ENCODE results near the gene CFAP210.

CFAP210 gene

DNA sequence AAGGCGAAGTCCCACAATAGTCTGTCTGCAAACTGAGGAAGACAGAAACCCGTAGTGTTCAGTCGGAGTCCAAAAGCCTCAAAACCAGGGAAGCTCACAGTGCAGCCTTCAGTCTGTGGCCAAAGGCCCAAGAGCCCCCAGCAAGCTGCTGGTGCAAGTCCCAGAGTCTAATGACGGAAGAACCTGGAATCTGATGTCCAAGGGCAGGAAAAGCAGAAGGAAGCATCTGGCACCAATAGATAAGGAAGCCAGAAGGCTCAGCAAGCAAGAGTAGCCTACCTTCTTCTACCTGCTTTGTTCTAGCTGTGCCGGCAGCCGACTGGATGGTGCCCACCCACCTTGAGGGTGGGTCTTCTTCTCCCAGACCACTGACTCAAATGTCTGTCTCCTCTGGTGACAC, 21.8 kb downstream of the CFAP210 start:
- DNase-seq: no peak

- no peak for DNase-seq
These were observed 23.3 kb downstream of the CFAP210 start for GRCh38 chr2:169670937-169671336.

- no peak for DNase-seq
These were observed 24.0 kb downstream of the CFAP210 start for GRCh38 chr2:169670215-169670651.

GRCh38 chr2:169667583-169667982, 26.6 kb downstream of the CFAP210 start:
- no peak for DNase-seq

DNA sequence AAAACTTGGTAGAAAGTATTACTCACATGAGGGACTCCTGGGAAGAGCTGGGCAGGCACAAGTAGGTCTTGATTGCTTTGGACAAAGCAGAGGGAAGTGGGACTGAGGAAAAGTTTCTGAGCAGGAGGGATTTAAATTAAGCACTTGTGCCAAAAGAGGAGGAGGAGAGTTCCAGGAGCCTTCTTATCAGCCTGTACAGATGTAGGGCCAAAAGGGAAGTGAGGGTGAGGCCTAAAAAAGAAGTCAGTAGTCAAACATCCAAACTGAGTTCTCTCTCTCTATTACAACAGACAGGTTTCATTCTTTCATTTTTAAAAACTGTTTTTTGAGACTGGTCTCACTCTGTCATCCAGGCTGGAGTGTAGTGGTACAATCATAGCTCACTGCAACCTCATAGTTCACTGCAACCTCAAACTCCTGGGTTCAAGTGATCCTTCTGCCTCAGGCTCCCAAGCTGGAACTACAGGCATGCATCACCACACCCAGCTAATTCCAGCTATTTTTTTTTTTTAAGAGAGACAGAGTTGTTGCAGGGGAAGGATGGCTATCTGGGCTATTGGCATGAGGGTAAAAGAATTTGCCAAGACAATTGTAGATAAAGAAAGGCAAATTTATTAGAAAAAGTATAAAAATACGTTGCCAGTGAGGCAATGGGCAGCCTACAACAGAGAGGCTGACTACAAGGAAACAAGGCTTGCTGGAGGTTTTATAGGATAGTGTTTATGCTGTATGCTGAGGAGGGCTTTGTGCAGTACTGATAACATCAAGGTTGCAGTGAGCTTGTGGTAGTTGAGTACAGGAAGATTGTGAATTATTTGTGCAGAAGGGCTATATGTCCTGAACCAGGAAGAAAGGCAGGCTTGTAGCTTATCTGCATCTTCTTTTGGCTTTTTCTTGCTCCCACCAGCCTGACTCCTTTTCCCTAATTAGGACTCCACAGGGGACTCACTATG, 29.0 kb downstream of the CFAP210 start:
- DNase-seq: no peak

- no peak for DNase-seq
These were observed 29.6 kb downstream of the CFAP210 start for GRCh38 chr2:169664600-169664977.

GRCh38 chr2:169663247-169663646, 31.0 kb downstream of the CFAP210 start:
- DNase-seq: no peak

GRCh38 chr2:169662744-169663143, 31.5 kb downstream of the CFAP210 start:
- DNase-seq: no peak

DNA sequence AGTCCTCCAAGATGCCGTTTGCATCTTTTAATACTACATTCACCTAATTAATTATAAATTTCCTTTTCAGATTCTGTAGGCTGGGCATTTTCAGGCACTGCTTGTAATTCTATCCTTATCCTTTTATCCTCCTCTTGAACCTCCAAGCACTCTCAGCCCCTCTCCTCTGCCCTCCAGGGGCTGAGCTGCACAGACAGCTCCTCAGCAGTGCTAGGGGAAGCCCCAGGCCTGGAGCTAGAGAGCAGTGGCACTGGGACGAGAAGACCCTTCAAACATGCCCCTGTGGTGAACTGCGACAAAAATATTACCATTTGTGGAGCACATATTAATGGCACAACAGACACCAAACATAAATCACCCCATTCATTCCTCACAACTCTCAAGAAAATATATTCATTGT, 32.9 kb downstream of the CFAP210 start:
- DNase-seq: no peak

- no peak for DNase-seq
These were observed 34.9 kb downstream of the CFAP210 start for GRCh38 chr2:169659320-169659719.

DNA sequence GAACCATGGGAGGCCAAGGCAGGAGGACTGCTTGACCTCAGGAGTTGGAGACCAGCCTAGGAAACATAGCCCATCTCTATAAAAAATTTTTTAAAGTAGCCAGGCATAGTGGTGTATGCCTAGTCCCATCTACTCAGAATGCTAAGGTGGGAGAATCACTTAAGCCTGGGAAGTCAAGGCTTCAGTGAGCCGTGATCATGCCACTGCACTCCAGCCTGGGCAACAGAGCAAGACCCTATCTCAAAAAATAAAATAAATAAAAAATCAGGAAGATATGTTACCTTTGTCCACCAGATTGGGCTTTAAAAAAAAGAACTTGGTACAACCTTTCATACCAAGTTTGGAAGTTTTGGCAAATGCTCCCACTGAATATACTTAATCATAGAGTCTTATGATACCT, 35.3 kb downstream of the CFAP210 start:
- DNase-seq: no peak

DNA sequence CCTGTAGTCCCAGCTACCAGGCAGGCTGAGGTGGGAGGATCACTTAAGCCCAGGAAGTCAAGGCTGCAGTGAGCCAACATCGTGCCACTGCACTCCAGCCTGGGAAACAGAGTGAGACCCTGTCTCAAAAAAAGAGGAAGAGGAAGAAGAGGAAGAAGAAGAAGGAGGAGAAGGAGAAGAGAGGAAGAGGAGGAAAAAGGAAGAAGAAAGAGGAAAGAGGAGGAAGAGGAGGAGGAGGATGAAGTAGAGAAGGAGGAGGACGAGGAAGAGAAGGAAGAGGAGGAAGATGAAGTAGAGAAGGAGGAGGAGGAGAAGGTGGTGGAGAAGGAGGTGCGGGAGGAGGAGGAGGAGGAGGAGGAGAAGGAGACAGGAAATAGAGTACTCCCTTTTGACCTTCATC, 38.0 kb downstream of the CFAP210 start:
- DNase-seq: no peak

GRCh38 chr2:169653636-169654035, 40.6 kb downstream of the CFAP210 start:
- DNase-seq: no peak

- DNase-seq: no peak
These were observed 44.9 kb downstream of the CFAP210 start for GRCh38 chr2:169649278-169649677.

DNA sequence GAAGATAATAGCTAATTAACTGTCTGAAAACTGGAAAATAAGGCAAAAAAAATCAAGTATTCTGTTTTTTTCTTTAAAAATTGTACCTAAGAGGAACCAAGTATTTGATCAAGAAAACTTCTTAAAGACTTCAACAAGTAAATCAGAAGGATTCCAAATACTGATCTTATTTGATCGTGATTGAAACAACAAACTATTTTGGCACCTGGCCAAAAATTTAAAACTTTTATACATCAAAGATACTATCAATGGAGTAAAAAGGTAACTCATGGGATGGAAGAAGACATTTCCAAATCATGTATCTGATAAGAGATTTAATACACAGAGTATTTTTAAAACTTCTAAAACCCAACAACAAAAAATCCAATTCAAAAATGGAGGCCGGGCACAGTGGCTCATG, 46.7 kb downstream of the CFAP210 start:
- no peak for DNase-seq

GRCh38 chr2:169644173-169644572, 50.0 kb downstream of the CFAP210 start:
- no peak for DNase-seq

DNA sequence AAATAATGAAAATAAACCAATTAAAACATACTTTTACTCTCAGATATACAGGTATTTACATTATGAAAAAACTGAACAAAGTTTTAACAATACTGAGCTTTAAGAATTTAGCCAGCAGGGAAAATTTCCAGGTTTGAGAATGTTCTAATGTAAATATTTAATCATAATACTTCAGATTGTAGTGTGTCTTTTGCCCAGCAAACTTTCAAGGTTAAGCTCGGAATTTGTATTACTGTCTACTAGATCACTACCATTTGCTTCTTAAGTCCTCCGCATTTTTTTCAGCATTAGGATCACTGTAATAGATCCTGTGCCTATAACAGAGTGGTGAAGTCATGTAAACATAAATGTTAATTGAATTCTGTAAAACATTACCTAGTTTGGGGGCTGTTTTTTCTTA, 52.7 kb downstream of the CFAP210 start:
- DNase-seq: no peak

DNA sequence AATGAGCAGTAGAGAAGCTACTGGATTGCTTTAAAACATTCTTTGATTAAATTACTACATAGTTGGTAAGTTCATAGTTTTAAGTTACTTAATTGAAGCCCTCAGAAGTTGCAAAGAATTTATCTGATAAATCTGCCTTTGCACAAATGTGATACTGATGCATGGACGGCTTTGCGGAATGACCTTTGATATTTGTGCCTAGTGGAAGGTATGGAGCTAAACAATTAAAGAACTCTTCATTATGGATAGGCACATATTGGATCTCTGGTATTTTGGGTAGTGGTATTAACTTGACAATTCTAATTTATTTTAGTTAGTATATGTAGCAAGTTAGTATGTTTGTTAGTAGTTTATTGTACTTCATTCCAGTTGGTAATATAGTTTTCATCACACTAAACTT, 54.1 kb downstream of the CFAP210 start:
- DNase-seq: no peak

- no peak for DNase-seq
These were observed 56.6 kb downstream of the CFAP210 start for GRCh38 chr2:169637620-169638019.

DNA sequence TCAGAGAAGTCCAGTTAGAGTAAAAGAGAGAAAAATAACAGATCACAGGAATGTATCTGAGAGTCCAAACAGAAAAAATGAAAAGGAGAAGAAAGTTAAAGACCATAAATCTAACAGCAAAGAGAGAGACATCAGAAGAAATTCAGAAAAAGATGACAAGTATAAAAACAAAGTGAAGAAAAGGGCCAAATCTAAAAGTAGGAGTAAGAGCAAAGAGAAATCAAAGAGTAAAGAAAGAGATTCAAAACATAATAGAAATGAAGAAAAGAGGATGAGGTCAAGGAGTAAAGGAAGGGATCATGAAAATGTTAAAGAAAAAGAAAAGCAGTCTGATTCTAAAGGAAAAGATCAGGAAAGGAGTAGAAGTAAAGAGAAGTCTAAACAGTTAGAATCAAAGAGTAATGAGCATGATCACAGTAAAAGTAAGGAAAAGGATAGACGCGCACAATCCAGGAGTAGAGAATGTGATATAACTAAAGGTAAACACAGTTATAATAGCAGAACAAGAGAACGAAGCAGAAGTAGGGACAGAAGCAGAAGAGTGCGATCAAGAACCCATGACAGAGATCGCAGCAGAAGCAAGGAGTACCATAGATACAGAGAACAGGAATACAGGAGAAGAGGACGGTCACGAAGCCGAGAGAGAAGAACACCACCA, 57.6 kb downstream of the CFAP210 start:
- no peak for DNase-seq

- DNase-seq: no peak
These were observed 68.4 kb downstream of the CFAP210 start for GRCh38 chr2:169625781-169626180.

DNA sequence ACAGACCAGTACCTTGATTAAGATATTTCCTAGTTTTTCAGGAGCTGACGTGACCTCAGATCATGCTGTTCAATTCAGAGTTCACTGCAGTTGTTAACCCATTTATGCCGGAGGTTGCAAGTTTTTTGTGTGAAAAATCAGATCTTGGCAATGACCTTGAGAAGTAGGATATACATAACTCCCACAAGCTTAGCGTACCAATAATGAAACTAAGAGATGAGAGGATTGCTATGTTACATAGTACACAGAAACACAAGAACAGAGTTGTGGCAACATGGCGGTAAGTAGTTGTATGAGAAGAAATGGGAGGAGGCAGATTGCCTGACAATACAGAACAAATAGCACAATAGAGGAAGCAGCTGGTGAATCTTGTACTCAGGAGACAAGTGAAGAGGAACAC, 71.0 kb downstream of the CFAP210 start:
- DNase-seq: no peak

DNA sequence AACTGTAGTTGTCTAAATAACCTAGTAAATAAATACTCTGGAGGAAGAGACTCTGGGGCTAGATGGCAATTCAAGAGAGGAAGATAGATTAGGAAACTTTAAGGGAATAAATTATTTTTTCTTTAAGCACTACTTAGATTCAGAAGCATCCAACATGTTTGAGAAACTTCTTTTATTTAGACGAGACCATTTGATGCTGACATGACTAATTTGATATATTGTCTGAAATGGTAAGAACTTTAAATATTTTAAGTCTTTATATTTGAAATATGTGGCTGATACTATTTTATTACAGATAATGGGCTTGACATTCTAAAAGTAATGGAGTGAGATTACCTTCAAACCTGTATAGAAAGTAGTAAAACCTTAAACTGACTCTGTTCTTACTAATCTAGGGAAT, 73.7 kb downstream of the CFAP210 start:
- DNase-seq: no peak

- DNase-seq: no peak
These were observed 74.3 kb downstream of the CFAP210 start for GRCh38 chr2:169619946-169620345.
